Measurements from ENCODE around the gene MT1B. TPM values are rescaled to one million over a fixed set of nuclear protein-coding genes. Genes with fewer than 3 reads are reported as not detected.

The MT1B gene
- total and polyA plus RNA-seq, 2 of the 13 experiments (the other 11 are each of a cell fraction or from before 2014, with no cell fraction given): 0.89 TPM; not detected in 1

DNA sequence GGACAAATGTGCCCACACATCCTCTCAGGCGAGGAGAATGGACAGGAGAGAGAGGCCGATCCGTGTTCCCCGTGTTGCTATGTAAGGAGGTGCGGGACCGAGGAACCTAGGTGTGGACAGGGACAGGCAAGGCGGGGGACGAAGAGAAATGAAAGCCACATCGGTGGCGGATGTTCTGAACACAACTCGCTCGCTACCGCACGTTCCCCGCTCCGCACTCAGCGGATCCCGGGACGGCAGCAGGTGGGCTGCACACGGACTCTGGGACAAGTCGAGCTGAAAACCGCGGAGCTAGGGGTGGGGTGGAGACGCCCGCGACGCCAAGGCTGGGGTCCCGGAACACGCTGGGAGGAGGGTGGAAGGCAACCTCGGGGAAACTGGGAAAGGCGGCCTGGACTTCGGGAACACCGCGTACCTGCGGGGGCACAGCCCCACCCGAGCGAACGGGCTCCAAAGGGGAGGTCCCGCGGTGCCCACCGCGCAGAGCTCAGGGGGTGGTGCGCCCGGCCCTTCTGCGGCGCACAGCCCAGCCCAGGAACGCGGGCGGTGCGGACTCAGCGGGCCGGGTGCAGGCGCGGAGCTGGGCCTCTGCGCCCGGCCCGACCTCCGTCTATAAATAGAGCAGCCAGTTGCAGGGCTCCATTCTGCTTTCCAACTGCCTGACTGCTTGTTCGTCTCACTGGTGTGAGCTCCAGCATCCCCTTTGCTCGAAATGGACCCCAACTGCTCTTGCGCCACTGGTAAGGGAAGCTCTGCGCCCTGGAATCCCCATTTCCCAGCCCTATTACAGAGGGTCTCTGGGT lies 26.3 kb upstream of the MT1B start, which contains the start of gene MT1E (continued):
- TF ChIP-seq, protein P1, sequence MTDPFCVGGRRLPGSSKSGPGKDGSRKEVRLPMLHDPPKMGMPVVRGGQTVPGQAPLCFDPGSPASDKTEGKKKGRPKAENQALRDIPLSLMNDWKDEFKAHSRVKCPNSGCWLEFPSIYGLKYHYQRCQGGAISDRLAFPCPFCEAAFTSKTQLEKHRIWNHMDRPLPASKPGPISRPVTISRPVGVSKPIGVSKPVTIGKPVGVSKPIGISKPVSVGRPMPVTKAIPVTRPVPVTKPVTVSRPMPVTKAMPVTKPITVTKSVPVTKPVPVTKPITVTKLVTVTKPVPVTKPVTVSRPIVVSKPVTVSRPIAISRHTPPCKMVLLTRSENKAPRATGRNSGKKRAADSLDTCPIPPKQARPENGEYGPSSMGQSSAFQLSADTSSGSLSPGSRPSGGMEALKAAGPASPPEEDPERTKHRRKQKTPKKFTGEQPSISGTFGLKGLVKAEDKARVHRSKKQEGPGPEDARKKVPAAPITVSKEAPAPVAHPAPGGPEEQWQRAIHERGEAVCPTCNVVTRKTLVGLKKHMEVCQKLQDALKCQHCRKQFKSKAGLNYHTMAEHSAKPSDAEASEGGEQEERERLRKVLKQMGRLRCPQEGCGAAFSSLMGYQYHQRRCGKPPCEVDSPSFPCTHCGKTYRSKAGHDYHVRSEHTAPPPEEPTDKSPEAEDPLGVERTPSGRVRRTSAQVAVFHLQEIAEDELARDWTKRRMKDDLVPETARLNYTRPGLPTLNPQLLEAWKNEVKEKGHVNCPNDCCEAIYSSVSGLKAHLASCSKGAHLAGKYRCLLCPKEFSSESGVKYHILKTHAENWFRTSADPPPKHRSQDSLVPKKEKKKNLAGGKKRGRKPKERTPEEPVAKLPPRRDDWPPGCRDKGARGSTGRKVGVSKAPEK (CRISPR knock-in tag; IDR thresholded peaks at IDR 0.05; ENCODE audit: borderline replicate concordance): peak; percentile 77; the same call in 1 of the 2 replicates
- no peak for TF ChIP-seq ARID2 (CRISPR knock-in tag; IDR thresholded peaks at IDR 0.05; ENCODE audit: borderline replicate concordance)
- TF ChIP-seq PHF21A (CRISPR knock-in tag; IDR thresholded peaks at IDR 0.05): peak; percentile 41; the same call in 1 of the 2 replicates
- TF ChIP-seq AKAP8 (CRISPR knock-in tag; IDR thresholded peaks at IDR 0.05): no peak
- no peak for TF ChIP-seq HMG20A (CRISPR knock-in tag; IDR thresholded peaks at IDR 0.05; ENCODE audit: borderline replicate concordance)
- TF ChIP-seq ZNF484 (CRISPR knock-in tag; IDR thresholded peaks at IDR 0.05; ENCODE audit: borderline replicate concordance, low read depth): no peak
- TF ChIP-seq ERF (CRISPR knock-in tag; IDR thresholded peaks at IDR 0.05): peak; percentile 43; the same call in 1 of the 2 replicates
- peak; percentile 22; the same call in 1 of the 2 replicates for TF ChIP-seq SAP130 (CRISPR knock-in tag; IDR thresholded peaks at IDR 0.05; ENCODE audit: low read depth)
- TF ChIP-seq SALL1 (CRISPR knock-in tag; IDR thresholded peaks at IDR 0.05): 0 out of 2 replicates have a peak, but pooled peaks have one; percentile 12
- 0 out of 2 replicates have a peak, but pooled peaks have one; percentile 29 for TF ChIP-seq ZNF746 (CRISPR knock-in tag; IDR thresholded peaks at IDR 0.05)
- no peak for TF ChIP-seq REXO4 (CRISPR knock-in tag; IDR thresholded peaks at IDR 0.05; ENCODE audit: borderline replicate concordance)
- 0 out of 2 replicates have a peak, but pooled peaks have one; percentile 31 for TF ChIP-seq ZBTB3 (CRISPR knock-in tag; IDR thresholded peaks at IDR 0.05; ENCODE audit: borderline replicate concordance, low read depth)
- TF ChIP-seq, protein P2, sequence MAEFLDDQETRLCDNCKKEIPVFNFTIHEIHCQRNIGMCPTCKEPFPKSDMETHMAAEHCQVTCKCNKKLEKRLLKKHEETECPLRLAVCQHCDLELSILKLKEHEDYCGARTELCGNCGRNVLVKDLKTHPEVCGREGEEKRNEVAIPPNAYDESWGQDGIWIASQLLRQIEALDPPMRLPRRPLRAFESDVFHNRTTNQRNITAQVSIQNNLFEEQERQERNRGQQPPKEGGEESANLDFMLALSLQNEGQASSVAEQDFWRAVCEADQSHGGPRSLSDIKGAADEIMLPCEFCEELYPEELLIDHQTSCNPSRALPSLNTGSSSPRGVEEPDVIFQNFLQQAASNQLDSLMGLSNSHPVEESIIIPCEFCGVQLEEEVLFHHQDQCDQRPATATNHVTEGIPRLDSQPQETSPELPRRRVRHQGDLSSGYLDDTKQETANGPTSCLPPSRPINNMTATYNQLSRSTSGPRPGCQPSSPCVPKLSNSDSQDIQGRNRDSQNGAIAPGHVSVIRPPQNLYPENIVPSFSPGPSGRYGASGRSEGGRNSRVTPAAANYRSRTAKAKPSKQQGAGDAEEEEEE (CRISPR knock-in tag; IDR thresholded peaks at IDR 0.05; ENCODE audit: borderline replicate concordance): no peak
- no peak for TF ChIP-seq FOXP1 (IDR thresholded peaks at IDR 0.05)
- TF ChIP-seq FOXP1 (CRISPR knock-in tag; IDR thresholded peaks at IDR 0.05): no peak
- 0 out of 2 replicates have a peak, but pooled peaks have one; percentile 64 for TF ChIP-seq ZNF354B (CRISPR knock-in tag; IDR thresholded peaks at IDR 0.05)
- TF ChIP-seq, protein P3, sequence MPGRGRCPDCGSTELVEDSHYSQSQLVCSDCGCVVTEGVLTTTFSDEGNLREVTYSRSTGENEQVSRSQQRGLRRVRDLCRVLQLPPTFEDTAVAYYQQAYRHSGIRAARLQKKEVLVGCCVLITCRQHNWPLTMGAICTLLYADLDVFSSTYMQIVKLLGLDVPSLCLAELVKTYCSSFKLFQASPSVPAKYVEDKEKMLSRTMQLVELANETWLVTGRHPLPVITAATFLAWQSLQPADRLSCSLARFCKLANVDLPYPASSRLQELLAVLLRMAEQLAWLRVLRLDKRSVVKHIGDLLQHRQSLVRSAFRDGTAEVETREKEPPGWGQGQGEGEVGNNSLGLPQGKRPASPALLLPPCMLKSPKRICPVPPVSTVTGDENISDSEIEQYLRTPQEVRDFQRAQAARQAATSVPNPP (CRISPR knock-in tag; IDR thresholded peaks at IDR 0.05): peak; percentile 48; the same call in 1 of the 2 replicates
- peak; percentile 36; the same call in 1 of the 2 replicates for TF ChIP-seq TMF1 (CRISPR knock-in tag; IDR thresholded peaks at IDR 0.05; ENCODE audit: low read depth)
- peak; percentile 74; the same call in 1 of the 2 replicates for TF ChIP-seq ZBTB7B (CRISPR knock-in tag; IDR thresholded peaks at IDR 0.05)
